OCI-LY3 (cell line): ENCODE data around the gene TCN2.

ENCODE experiments used
- EZH2phosphoT487 ChIP-seq: fragments of 200-600 bp; shearing (Covaris generic); IDR thresholded peaks from 2 replicates; pipeline ENCODE4 v1.6.1; 2018; ENCODE audit warnings: antibody characterized with exemption, mixed run types, low read depth
- TF ChIP-seq, protein P1 (sequence below): fragments of 200-600, 300-600 bp; sonication (generic); IDR thresholded peaks from 2 replicates; pipeline ENCODE4 v1.5.1; 2014; ENCODE audit warnings: antibody characterized with exemption, low read length, low read depth

GRCh38 chr22:30596886-30597285 is 10.1 kb upstream of the TCN2 start:
- TF ChIP-seq, protein P1, sequence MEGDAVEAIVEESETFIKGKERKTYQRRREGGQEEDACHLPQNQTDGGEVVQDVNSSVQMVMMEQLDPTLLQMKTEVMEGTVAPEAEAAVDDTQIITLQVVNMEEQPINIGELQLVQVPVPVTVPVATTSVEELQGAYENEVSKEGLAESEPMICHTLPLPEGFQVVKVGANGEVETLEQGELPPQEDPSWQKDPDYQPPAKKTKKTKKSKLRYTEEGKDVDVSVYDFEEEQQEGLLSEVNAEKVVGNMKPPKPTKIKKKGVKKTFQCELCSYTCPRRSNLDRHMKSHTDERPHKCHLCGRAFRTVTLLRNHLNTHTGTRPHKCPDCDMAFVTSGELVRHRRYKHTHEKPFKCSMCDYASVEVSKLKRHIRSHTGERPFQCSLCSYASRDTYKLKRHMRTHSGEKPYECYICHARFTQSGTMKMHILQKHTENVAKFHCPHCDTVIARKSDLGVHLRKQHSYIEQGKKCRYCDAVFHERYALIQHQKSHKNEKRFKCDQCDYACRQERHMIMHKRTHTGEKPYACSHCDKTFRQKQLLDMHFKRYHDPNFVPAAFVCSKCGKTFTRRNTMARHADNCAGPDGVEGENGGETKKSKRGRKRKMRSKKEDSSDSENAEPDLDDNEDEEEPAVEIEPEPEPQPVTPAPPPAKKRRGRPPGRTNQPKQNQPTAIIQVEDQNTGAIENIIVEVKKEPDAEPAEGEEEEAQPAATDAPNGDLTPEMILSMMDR: no peak
- TF ChIP-seq EZH2phosphoT487: no peak
